HG02763 (cell line): ENCODE data around the gene L1CAM.

Experiments used
- ATAC-seq: cut with Tn5 transposase; IDR thresholded peaks from one replicate; pipeline ENCODE4 v1.9.1; 2021; ENCODE audit warnings: mild to moderate bottlenecking, moderate library complexity; ENCODE audit not compliant: unreplicated experiment

The L1CAM gene

DNA sequence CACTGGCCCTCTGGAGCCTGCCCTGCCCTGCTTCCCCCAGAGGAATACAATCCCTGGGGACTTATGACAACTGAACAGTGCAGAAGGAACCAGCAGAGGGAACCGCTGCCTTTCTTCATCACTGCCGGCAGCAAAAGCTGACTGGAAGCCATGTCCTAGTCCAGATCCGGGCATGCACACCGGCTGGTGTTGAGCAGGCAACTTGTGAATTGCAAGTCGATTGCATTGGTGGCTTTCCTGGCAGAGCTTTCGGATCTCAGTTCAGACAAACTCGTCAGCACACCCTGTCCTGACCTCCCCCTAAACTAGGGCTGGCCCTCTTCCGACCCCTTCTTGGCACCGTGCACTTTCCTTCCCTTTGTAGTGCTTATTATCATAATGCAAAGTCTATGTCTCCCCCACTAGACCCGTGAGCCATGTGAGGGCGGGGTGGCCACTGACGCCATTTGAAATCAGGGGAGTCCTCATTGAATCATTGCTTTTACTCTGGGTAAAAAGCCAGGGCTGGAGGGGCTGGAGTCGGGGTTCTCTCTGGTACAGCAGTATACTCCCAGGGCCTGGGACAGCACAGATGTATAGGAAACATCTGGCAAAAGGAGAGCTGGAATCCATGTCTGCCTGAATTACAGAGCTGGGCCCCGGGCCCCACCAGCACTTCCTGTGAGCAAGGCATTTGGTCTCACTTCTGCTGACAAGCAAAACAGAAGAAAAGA lies 38.3 kb upstream of the L1CAM start:
- no peak for ATAC-seq

- ATAC-seq, result no peak
Measured at GRCh38 chrX:153922932-153923857, 37.2 kb upstream of the L1CAM start.

DNA sequence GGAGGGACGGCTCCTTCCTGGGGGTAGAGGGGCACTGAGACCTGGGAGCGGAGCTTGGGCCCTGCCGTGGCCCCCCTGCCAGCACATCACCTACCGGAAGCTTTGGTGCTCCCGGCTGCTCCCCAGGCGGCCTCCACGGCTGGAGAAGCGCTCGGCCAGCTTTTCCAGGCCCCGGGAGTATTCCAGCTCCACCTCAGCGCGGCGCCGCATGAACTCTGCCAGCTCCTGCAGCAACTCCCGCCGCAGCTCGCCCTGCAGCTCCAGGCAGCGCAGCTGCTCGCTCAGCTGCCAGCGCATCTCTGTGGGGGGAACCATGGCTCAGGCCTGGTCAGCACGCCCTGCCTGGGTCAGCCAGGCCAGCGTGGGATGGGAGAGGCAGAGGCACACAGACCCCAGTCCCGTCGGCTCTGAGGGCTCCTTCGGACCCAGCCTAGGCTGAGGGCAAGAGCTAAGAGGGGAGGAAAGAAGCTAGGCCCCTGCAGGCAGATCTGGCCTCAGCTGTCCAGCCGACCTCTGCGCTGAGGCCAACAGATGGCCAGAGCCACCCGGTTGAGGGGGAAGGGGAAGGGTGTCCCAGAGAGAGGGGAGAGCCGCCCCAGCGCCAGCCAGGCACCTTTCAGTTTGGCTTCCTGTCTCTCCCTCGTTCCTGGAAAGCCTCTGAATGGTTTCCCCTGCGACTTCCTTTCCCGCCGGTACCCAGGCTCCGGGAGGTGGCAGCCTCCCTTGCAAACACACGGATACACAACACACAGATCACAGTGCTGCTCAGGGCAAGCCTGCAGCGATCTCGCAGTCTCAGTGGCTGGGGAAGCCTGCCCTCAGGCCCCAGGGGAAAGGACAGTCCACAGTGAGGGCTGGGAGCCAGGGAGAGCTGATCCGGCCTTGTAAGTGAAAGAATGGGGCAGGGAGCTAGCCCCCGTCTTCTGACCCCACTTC lies 35.8 kb upstream of the L1CAM start:
- no peak for ATAC-seq

GRCh38 chrX:153921070-153921469 lies 35.1 kb upstream of the L1CAM start:
- no peak for ATAC-seq

- ATAC-seq, result no peak
Measured at GRCh38 chrX:153920546-153920945, 34.6 kb upstream of the L1CAM start.

- no peak for ATAC-seq
Measured at GRCh38 chrX:153919281-153919680, 33.3 kb upstream of the L1CAM start.

GRCh38 chrX:153917869-153918268 lies 31.9 kb upstream of the L1CAM start:
- no peak for ATAC-seq

GRCh38 chrX:153913701-153914100 lies 27.7 kb upstream of the L1CAM start:
- ATAC-seq, result no peak

- ATAC-seq, result no peak
Measured at GRCh38 chrX:153913211-153913610, 27.2 kb upstream of the L1CAM start.

DNA sequence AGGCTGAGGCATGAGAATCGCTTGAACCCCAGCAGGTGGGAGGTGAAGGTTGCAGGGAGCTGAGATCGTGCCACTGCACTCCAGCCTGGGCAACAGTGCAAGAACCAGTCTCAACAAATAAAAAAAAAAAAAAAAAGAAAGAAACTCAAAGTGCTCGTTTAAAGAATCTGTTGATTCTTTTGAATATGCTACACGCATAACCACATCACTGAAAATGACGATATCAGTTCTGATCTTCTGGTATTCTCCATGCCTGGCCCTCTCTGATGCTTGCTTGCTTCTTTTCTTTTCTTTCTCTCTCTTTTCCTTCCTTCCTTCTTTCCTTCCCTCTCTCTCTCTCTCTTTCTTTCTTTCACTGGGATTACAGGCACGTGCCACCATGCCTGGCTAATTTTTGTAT lies 25.8 kb upstream of the L1CAM start:
- ATAC-seq, result no peak

DNA sequence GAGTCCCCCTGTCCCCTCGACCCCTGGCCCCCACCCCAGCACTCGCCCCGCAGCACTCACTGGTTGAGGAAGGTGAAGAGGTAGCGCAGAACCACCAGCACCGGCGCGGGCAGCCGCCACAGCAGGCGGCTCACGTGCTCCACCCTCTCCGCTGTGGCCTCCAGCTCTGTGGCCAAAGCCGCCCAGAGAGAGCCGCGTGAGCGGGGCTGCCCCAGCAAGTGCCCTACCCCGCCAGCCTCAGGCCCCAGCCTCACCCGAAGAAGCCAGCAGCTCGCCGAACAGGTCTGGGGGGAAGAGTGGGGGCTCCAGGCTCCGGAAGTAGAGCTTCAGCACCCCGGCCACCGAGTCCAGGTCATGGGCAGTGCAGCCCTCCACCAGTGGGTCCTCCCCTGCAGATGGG lies 24.5 kb upstream of the L1CAM start:
- no peak for ATAC-seq

- ATAC-seq, result no peak
Measured at GRCh38 chrX:153909980-153910360, 24.0 kb upstream of the L1CAM start.

GRCh38 chrX:153909024-153909979 lies 23.3 kb upstream of the L1CAM start:
- no peak for ATAC-seq

DNA sequence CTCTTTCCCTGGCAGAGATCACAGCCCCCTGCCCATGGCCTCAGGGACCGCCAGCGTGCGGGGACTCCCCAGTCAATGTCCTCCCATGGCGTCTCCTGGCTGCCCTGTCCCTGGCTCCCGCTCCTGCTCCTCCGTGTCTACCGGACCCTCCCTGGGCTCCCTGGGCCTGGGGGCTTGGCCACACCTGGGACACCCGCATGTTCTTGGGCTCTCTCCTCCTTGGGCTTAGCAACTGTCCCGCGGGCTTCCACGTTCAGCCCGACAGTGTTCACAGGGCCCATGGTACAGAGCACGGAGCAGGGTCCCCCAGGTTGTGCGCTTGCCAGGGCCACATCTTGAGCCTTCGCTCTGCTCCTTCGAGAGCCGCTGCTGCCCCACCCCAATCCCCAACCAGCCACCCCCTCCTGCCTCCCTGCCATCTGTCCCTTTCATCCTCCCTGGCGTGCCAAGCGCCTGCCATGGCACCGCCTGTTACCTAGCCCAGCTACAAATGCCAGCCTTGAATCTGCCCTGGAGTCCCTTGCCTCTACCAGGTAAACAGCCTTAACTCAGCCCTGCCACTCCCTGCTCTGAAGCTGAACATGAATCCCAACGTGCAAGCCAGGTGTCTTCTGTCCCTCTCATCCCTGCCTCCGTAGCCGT lies 22.4 kb upstream of the L1CAM start:
- no peak for ATAC-seq

GRCh38 chrX:153907456-153907855 lies 21.5 kb upstream of the L1CAM start:
- ATAC-seq, result no peak

GRCh38 chrX:153906126-153906917 lies 20.3 kb upstream of the L1CAM start:
- ATAC-seq, result no peak

GRCh38 chrX:153905481-153906095 lies 19.6 kb upstream of the L1CAM start:
- ATAC-seq, result no peak
